Gastroesophageal sphincter (tissue), 3 donors: ENCODE data around the gene UNKL.

Experiments
- EP300 ChIP-seq: sonication (generic); formaldehyde crosslinking; IDR thresholded peaks from one replicate; pipeline ENCODE4 v1.6.1; 2017; ENCODE audit warnings: antibody characterized with exemption, mild to moderate bottlenecking
- POLR2A ChIP-seq, 2 donors: fragments of 450-650 bp; IDR thresholded peaks; one replicate each; pipeline ENCODE4 v1.6.1; 2017; ENCODE audit warnings: antibody characterized with exemption in 2 of 2, mild to moderate bottlenecking in 2 of 2, moderate library complexity in 1 of 2
- POLR2AphosphoS5 ChIP-seq: sonication (generic); formaldehyde crosslinking; IDR thresholded peaks from one replicate; pipeline ENCODE4 v1.6.1; 2017; ENCODE audit warnings: antibody characterized with exemption
- TF ChIP-seq, protein P1 (sequence below), 4 experiments: fragments of 200-600 bp in 2 of 4; fragments of 450-650 bp in 2 of 4; sonication (generic) in 1 of 4; IDR thresholded peaks; one replicate each; pipeline ENCODE4 v1.5.1; 2017 to 2019; ENCODE audit warnings: antibody characterized with exemption in 4 of 4, mild to moderate bottlenecking in 2 of 4, moderate library complexity in 2 of 4

DNA sequence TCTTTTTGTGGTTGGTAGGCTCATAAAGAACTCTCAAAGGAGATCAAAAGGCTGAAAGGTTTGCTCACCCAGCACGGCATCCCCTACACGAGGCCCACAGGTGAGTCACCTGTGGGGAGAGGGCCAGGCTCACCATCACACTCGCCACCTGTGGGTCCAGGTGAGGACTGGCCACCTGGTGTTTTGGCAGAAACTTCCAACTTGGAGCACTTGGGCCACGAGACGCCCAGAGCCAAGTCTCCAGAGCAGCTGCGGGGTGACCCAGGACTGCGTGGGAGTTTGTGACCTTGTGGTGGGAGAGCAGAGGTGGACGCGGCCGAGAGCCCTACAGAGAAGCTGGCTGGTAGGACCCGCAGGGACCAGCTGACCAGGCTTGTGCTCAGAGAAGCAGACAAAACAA, 51.7 kb downstream of the UNKL start:
- TF ChIP-seq, protein P1, sequence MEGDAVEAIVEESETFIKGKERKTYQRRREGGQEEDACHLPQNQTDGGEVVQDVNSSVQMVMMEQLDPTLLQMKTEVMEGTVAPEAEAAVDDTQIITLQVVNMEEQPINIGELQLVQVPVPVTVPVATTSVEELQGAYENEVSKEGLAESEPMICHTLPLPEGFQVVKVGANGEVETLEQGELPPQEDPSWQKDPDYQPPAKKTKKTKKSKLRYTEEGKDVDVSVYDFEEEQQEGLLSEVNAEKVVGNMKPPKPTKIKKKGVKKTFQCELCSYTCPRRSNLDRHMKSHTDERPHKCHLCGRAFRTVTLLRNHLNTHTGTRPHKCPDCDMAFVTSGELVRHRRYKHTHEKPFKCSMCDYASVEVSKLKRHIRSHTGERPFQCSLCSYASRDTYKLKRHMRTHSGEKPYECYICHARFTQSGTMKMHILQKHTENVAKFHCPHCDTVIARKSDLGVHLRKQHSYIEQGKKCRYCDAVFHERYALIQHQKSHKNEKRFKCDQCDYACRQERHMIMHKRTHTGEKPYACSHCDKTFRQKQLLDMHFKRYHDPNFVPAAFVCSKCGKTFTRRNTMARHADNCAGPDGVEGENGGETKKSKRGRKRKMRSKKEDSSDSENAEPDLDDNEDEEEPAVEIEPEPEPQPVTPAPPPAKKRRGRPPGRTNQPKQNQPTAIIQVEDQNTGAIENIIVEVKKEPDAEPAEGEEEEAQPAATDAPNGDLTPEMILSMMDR (IDR thresholded peaks at IDR 0.05), result no peak
- TF ChIP-seq POLR2A (IDR thresholded peaks at IDR 0.05), result no peak
- TF ChIP-seq EP300, result no peak
- no peak for TF ChIP-seq POLR2AphosphoS5
